Muscle layer of colon (tissue), 2 donors: ENCODE results near the gene NXN.
"Not testable (repeated sequence)": the region's sequence is repeated elsewhere in the genome, so short reads cannot be mapped to it uniquely, and the experiment has no call there.

ENCODE experiments used
- H3K27ac ChIP-seq: one replicate; pipeline ENCODE4 v1.7.0; 2013; ENCODE audit warnings: low read depth, mild to moderate bottlenecking, low read length, moderate library complexity
- H3K27me3 ChIP-seq, 2 donors: one replicate each; pipeline ENCODE4 v1.7.0; 2013; ENCODE audit warnings: low read length in 2 of 2, mild to moderate bottlenecking in 2 of 2; ENCODE audit not compliant: insufficient read depth in 2 of 2, control insufficient read depth in 1 of 2
- H3K36me3 ChIP-seq: one replicate; pipeline ENCODE4 v1.7.0; 2013; ENCODE audit warnings: mild to moderate bottlenecking, low read length; ENCODE audit not compliant: insufficient read depth
- H3K4me1 ChIP-seq: one replicate; pipeline ENCODE4 v1.7.0; 2013; ENCODE audit warnings: mild to moderate bottlenecking, low read length; ENCODE audit not compliant: insufficient read depth
- H3K4me3 ChIP-seq, 2 donors: one replicate each; pipeline ENCODE4 v1.7.0; 2013; ENCODE audit warnings: low read length in 2 of 2, low read depth in 1 of 2, mild to moderate bottlenecking in 1 of 2, moderate library complexity in 1 of 2
- H3K9ac ChIP-seq: one replicate; pipeline ENCODE4 v1.7.0; 2013; ENCODE audit warnings: low read length
- H3K9me3 ChIP-seq: one replicate; pipeline ENCODE4 v1.7.0; 2013; ENCODE audit warnings: mild to moderate bottlenecking, low read length
- donor health status: abdominal sarcoma.
- donor health status: Adenocarcinoma of cecum.

NXN gene

GRCh38 chr17:795721-796120, 183.9 kb downstream of the NXN start:
- Histone ChIP-seq H3K4me3 (no peak overlapping the region), H3K27ac (peak overlapping the region; percentile 36), H3K9ac (no peak overlapping the region), H3K4me1 (peaks cover 21% of the 10 kb centered on the region), H3K9me3 (no peaks in the 10 kb centered on the region), H3K27me3 (no peaks in the 10 kb centered on the region), H3K36me3 (peaks cover 32% of the 10 kb centered on the region)

GRCh38 chr17:795276-795675, 184.3 kb downstream of the NXN start:
- Histone ChIP-seq H3K9ac (no peak overlapping the region), H3K27ac (peak overlapping the region; percentile 36), H3K9me3 (no peaks in the 10 kb centered on the region), H3K4me1 (peaks cover 21% of the 10 kb centered on the region), H3K27me3 (no peaks in the 10 kb centered on the region), H3K36me3 (peaks cover 28% of the 10 kb centered on the region), H3K4me3 (peak overlapping the region in 1 of 2 donors; percentile 18)

GRCh38 chr17:794876-795275, 184.7 kb downstream of the NXN start:
- H3K27ac ChIP-seq = peak overlapping the region; percentile 36
- H3K36me3 ChIP-seq = peaks cover 25% of the 10 kb centered on the region
- H3K9me3 ChIP-seq = no peaks in the 10 kb centered on the region
- H3K9ac ChIP-seq = no peak overlapping the region
- H3K4me1 ChIP-seq = peaks cover 21% of the 10 kb centered on the region
- H3K27me3 ChIP-seq = no peaks in the 10 kb centered on the region
- peak overlapping the region in 1 of 2 donors; percentile 18 for H3K4me3 ChIP-seq

GRCh38 chr17:792277-792676, 187.3 kb downstream of the NXN start:
- no peak overlapping the region for H3K9ac ChIP-seq
- H3K4me1 ChIP-seq = peaks cover 21% of the 10 kb centered on the region
- H3K27ac ChIP-seq = no peak overlapping the region
- H3K27me3 ChIP-seq = no peaks in the 10 kb centered on the region
- H3K4me3 ChIP-seq = no peak overlapping the region
- peaks cover 36% of the 10 kb centered on the region for H3K36me3 ChIP-seq
- H3K9me3 ChIP-seq = no peaks in the 10 kb centered on the region

- Histone ChIP-seq H3K36me3 (peaks cover 36% of the 10 kb centered on the region), H3K27me3 (no peaks in the 10 kb centered on the region), H3K4me1 (peaks cover 21% of the 10 kb centered on the region), H3K4me3 (no peak overlapping the region), H3K9me3 (no peaks in the 10 kb centered on the region), H3K27ac (no peak overlapping the region), H3K9ac (no peak overlapping the region)
Observed at GRCh38 chr17:791829-792228, 187.7 kb downstream of the NXN start.

- H3K27me3 ChIP-seq, H3K4me3 ChIP-seq, H3K27ac ChIP-seq, H3K9me3 ChIP-seq, H3K9ac ChIP-seq: not testable (repeated sequence)
- Histone ChIP-seq H3K36me3 (peaks cover 34% of the 10 kb centered on the region), H3K4me1 (peaks cover 21% of the 10 kb centered on the region)
Observed at GRCh38 chr17:790874-791247, 188.7 kb downstream of the NXN start.

- peaks cover 16% of the 10 kb centered on the region for H3K4me1 ChIP-seq
- H3K36me3 ChIP-seq = peaks cover 32% of the 10 kb centered on the region
- not testable (repeated sequence) for H3K9me3 ChIP-seq, H3K27me3 ChIP-seq, H3K4me3 ChIP-seq, H3K9ac ChIP-seq, H3K27ac ChIP-seq
Observed at GRCh38 chr17:789931-790873, 189.4 kb downstream of the NXN start.

- peaks cover 32% of the 10 kb centered on the region for H3K36me3 ChIP-seq
Observed at GRCh38 chr17:789160-789840, 190.3 kb downstream of the NXN start.

GRCh38 chr17:788551-788950, 191.0 kb downstream of the NXN start:
- H3K4me3 ChIP-seq = no peak overlapping the region
- H3K9me3 ChIP-seq = no peaks in the 10 kb centered on the region
- H3K36me3 ChIP-seq = peaks cover 36% of the 10 kb centered on the region
- peaks cover 10% of the 10 kb centered on the region for H3K4me1 ChIP-seq
- H3K27ac ChIP-seq = no peak overlapping the region
- H3K9ac ChIP-seq = no peak overlapping the region
- no peaks in the 10 kb centered on the region for H3K27me3 ChIP-seq

More at GRCh38 chr17:789160-789840, 190.3 kb downstream of the NXN start:
- H3K4me3 ChIP-seq = no peak overlapping the region
- H3K27ac ChIP-seq = no peak overlapping the region
- H3K9ac ChIP-seq = no peak overlapping the region
- H3K9me3 ChIP-seq = no peaks in the 10 kb centered on the region
- H3K27me3 ChIP-seq = no peaks in the 10 kb centered on the region
- peaks cover 8% of the 10 kb centered on the region for H3K4me1 ChIP-seq

- peaks cover 36% of the 10 kb centered on the region for H3K36me3 ChIP-seq
- no peaks in the 10 kb centered on the region for H3K27me3 ChIP-seq
- no peak overlapping the region for H3K4me3 ChIP-seq
- peaks cover 15% of the 10 kb centered on the region for H3K4me1 ChIP-seq
- H3K9ac ChIP-seq = no peak overlapping the region
- no peaks in the 10 kb centered on the region for H3K9me3 ChIP-seq
- no peak overlapping the region for H3K27ac ChIP-seq
Observed at GRCh38 chr17:787641-788221, 191.8 kb downstream of the NXN start.

GRCh38 chr17:785901-786300, 193.7 kb downstream of the NXN start:
- not testable (repeated sequence) for H3K27ac ChIP-seq, H3K9me3 ChIP-seq, H3K9ac ChIP-seq, H3K4me3 ChIP-seq, H3K27me3 ChIP-seq
- peaks cover 21% of the 10 kb centered on the region for H3K36me3 ChIP-seq
- H3K4me1 ChIP-seq = peaks cover 23% of the 10 kb centered on the region
